Stimulated activated CD4-positive, alpha-beta T cell treated with anti-CD3 and anti-CD28 coated beads, Interleukin-1b, Interleukin-23, amount 100 ng/mL, for 48 hours (primary cell): Measurements from ENCODE around the gene EML3.
"Not testable (repeated sequence)": the region's sequence is repeated elsewhere in the genome, so short reads cannot be mapped to it uniquely, and the experiment has no call there.

Experiments used
- DNase-seq: peaks from one replicate; pipeline ENCODE4 v3.0.0-alpha.2; 2020

Gene EML3

GRCh38 chr11:62612366-62613290 is at the start of gene EML3, which contains the start of gene ROM1:
TSS of gene EML3 (minus strand) at chr11:62612775. CDS start at chr11:62612457, 318 bp downstream.
TSS of gene ROM1 (plus strand) at chr11:62613257. CDS start at chr11:62613282, 25 bp downstream.
- DNase-seq = peak; percentile 85

GRCh38 chr11:62656796-62657429 is 44.3 kb upstream of the EML3 start:
- DNase-seq = no peak

GRCh38 chr11:62654297-62654696 is 41.7 kb upstream of the EML3 start:
- DNase-seq = no peak

GRCh38 chr11:62652161-62653006 is 39.8 kb upstream of the EML3 start:
- no peak for DNase-seq

GRCh38 chr11:62650283-62650682 is 37.7 kb upstream of the EML3 start:
- DNase-seq = not testable (repeated sequence)

GRCh38 chr11:62649486-62649885 is 36.9 kb upstream of the EML3 start:
- DNase-seq = no peak

GRCh38 chr11:62648967-62649364 is 36.4 kb upstream of the EML3 start:
- DNase-seq = no peak

GRCh38 chr11:62648185-62648966 is 35.8 kb upstream of the EML3 start:
- DNase-seq = no peak

GRCh38 chr11:62647609-62648005 is 35.0 kb upstream of the EML3 start:
- DNase-seq = no peak

- DNase-seq = no peak
These were observed 34.4 kb upstream of the EML3 start for GRCh38 chr11:62646825-62647608.

- peak; percentile 99 for DNase-seq
These were observed 33.6 kb upstream of the EML3 start, which contains the start of gene GANAB for GRCh38 chr11:62645946-62646824. TSS of gene GANAB (minus strand) at chr11:62646613. CDS start at chr11:62646599, 14 bp downstream.

- no peak for DNase-seq
These were observed 33.0 kb upstream of the EML3 start for GRCh38 chr11:62645671-62645945.

- no peak for DNase-seq
These were observed 31.6 kb upstream of the EML3 start for GRCh38 chr11:62644220-62644619.

- DNase-seq = no peak
These were observed 19.9 kb upstream of the EML3 start for GRCh38 chr11:62632492-62632891.

- DNase-seq = no peak
These were observed 15.1 kb upstream of the EML3 start for GRCh38 chr11:62627713-62628112.

- DNase-seq = no peak
These were observed 10.0 kb upstream of the EML3 start for GRCh38 chr11:62622476-62623089.

GRCh38 chr11:62621567-62622470 is 9.2 kb upstream of the EML3 start, which contains the start of gene B3GAT3:
TSS of gene B3GAT3 (minus strand) at chr11:62621986. CDS start at chr11:62621947, 39 bp downstream.
- peak; percentile 97 for DNase-seq

- no peak for DNase-seq
These were observed 8.5 kb upstream of the EML3 start for GRCh38 chr11:62621027-62621566.
